HUES48 (cell line): ENCODE measurements around the gene FGF11.
"Not testable (repeated sequence)": the region's sequence is repeated elsewhere in the genome, so short reads cannot be mapped to it uniquely, and the experiment has no call there.

ENCODE experiments used
- H3K27ac ChIP-seq: one replicate; pipeline ENCODE4 v1.7.0; 2013; ENCODE audit warnings: low read depth, low read length, inconsistent platforms
- H3K27me3 ChIP-seq: 2 replicates; pipeline ENCODE4 v1.6.1; 2013; ENCODE audit warnings: mild to moderate bottlenecking, low read length; ENCODE audit not compliant: control insufficient read depth, insufficient read depth
- H3K36me3 ChIP-seq: 2 replicates; pipeline ENCODE4 v1.6.1; 2013; ENCODE audit warnings: low read length; ENCODE audit not compliant: control insufficient read depth, insufficient read depth
- H3K4me1 ChIP-seq: 2 replicates; pipeline ENCODE4 v1.6.1; 2013; ENCODE audit warnings: mild to moderate bottlenecking, low read length; ENCODE audit not compliant: control insufficient read depth, insufficient read depth
- H3K4me3 ChIP-seq: 2 replicates; pipeline ENCODE4 v1.5.1; 2013; ENCODE audit warnings: mild to moderate bottlenecking, low read depth, low read length
- H3K9ac ChIP-seq: 2 replicates; pipeline ENCODE4 v1.6.1; 2013; ENCODE audit warnings: mild to moderate bottlenecking, low read depth, low read length, moderate library complexity
- H3K9me3 ChIP-seq: 2 replicates; pipeline ENCODE4 v1.6.1; 2013; ENCODE audit warnings: low read length; ENCODE audit not compliant: control insufficient read depth, insufficient read depth

FGF11 gene

DNA sequence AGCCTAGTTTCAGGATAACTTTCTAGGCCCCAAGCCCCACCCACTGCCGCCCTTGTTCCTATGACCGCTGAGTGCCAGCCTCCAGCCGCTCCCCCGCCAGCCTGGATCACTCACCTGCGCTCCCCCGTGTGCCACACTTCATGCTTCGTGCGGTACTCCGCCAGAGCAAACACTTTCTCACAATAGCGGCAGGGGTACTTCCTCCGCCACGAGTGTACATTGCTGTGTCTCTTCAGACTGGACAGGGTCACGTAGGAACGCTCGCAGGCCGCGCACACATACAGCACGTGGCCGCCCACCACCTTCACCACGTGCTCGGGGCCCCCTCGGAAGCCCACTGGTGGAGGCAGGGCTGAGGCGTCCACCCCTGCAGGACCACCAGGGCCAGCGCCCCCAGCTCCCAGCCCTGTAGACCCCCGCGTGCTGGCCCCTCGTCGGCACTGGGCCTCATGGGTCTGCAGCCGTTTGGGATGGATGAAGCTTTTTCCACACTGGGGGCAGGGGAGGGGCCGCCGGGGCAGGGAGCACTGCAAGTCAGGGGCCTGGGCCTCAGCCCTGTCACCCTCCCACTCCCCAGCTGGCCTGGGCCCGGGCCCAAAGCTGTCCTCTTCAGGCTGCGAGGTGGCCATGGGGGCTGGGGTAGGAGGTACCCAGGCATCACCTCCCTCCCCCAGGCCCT lies 26.4 kb downstream of the FGF11 start:
- no peak overlapping the region for H3K9ac ChIP-seq
- H3K4me1 ChIP-seq = peaks cover 9% of the 10 kb centered on the region; the same call in 1 of the 2 replicates
- no peak overlapping the region for H3K4me3 ChIP-seq
- H3K27me3 ChIP-seq = no peaks in the 10 kb centered on the region
- no peak overlapping the region for H3K27ac ChIP-seq
- peaks cover 14% of the 10 kb centered on the region for H3K36me3 ChIP-seq
- no peaks in the 10 kb centered on the region for H3K9me3 ChIP-seq

DNA sequence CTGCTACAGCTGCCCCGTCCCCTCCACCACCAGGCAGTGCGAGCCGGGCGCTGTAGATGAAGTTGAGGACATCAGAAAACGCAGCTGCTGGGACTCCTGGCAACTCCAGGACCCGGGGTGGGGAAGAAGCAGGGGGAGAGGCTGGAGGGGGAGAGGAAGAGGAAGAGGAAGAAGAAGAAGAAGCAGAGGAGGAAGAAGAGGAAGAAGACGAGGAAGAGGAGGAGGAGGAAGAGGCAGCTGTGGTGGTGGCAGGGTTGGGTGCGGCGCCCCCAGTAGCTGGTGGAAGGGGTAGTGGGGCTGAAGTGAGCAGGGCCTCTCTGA lies 27.0 kb downstream of the FGF11 start:
- no peaks in the 10 kb centered on the region for H3K27me3 ChIP-seq
- H3K9me3 ChIP-seq = no peaks in the 10 kb centered on the region
- H3K4me3 ChIP-seq = no peak overlapping the region
- H3K4me1 ChIP-seq = peaks cover 6% of the 10 kb centered on the region; the same call in 1 of the 2 replicates
- no peak overlapping the region for H3K27ac ChIP-seq
- H3K36me3 ChIP-seq = peaks cover 14% of the 10 kb centered on the region
- H3K9ac ChIP-seq = no peak overlapping the region

DNA sequence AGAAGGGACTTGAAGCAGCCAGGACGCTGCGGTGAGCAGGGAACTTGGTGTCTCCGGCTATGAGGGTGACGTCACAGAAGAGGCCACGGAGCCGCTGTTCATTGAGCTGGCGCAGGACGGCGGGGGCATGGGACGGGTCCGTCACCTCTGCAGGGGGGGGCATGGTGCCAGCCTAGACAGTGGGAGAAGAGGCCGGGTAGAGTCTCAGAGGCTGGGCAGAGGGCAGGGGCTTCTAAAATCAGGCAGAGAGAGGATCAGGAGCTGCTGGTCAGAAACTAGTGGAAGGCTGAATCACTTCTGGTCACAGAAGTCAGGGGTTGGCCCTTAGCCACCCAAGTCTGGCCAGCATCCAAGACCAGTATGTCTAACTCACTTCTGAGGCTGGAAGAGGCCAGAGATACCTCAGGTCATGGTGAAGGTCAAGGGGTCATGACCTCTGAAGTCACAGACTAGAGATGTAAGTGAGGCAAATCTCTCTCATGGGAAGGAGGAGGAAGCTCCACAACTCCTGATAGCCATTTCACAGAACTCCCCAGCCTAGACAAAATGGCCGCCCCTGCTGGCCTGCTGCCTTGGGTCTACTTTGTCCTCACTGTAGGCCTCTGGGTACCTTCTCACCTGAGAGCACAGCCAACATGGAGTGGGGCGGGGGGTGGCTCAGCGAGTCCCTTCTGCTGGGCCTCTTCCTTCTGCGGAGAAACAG lies 27.5 kb downstream of the FGF11 start:
- Histone ChIP-seq H3K27ac (no peak overlapping the region), H3K9ac (no peak overlapping the region)

DNA sequence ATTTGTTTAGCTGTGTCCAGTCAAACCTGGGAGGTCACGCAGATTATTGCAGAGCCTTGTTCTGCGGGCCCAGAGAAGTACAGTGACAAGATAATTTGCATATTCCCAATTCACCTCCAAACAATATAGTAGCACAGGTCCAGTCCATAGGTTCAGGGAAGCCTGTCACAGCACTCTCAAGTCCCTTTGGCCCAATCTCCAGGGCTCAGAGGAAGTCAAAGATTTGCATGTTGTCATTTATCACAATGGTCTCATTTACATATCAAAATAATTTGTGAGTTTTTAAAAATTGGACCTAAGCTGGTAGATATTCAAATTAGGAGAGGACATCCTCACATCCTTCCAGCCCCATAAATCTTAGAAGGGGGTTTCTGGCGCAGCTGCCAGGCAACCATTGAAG lies 28.2 kb downstream of the FGF11 start:
- Histone ChIP-seq H3K27ac (no peak overlapping the region), H3K36me3 (peaks cover 14% of the 10 kb centered on the region), H3K9ac (no peak overlapping the region), H3K4me1 (no peaks in the 10 kb centered on the region), H3K27me3 (no peaks in the 10 kb centered on the region), H3K9me3 (no peaks in the 10 kb centered on the region), H3K4me3 (no peak overlapping the region)

More for the DNA sequence above, 27.5 kb downstream of the FGF11 start:
- no peaks in the 10 kb centered on the region for H3K9me3 ChIP-seq
- 0 out of 2 replicates have a peak, but pooled peaks cover under 1% of the 10 kb centered on the region for H3K4me1 ChIP-seq
- H3K4me3 ChIP-seq = no peak overlapping the region
- H3K27me3 ChIP-seq = no peaks in the 10 kb centered on the region
- peaks cover 14% of the 10 kb centered on the region for H3K36me3 ChIP-seq

DNA sequence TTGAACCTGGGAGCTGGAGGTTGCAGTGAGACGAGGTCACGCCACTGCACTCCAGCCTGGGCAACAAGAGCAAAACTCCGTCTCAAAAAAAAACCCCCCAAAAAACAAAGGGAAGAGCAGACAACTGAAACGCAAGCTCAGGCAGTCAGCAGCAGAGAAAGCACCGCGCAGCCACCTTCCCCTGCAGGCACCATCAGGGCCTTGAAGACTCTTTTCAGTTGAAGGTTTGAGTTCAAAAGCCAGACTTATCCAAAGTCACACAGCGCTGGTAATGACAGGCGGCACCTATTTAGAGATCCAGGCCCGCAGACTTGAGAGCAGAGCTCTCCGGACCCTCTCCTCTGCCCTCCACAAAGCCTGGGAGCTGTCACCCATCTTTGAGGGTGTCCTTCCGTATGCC lies 29.0 kb downstream of the FGF11 start:
- Histone ChIP-seq H3K9me3 (no peaks in the 10 kb centered on the region), H3K9ac (no peak overlapping the region), H3K27ac (no peak overlapping the region), H3K27me3 (no peaks in the 10 kb centered on the region), H3K36me3 (peaks cover 12% of the 10 kb centered on the region; the same call in 1 of the 2 replicates), H3K4me3 (no peak overlapping the region), H3K4me1 (no peaks in the 10 kb centered on the region)

DNA sequence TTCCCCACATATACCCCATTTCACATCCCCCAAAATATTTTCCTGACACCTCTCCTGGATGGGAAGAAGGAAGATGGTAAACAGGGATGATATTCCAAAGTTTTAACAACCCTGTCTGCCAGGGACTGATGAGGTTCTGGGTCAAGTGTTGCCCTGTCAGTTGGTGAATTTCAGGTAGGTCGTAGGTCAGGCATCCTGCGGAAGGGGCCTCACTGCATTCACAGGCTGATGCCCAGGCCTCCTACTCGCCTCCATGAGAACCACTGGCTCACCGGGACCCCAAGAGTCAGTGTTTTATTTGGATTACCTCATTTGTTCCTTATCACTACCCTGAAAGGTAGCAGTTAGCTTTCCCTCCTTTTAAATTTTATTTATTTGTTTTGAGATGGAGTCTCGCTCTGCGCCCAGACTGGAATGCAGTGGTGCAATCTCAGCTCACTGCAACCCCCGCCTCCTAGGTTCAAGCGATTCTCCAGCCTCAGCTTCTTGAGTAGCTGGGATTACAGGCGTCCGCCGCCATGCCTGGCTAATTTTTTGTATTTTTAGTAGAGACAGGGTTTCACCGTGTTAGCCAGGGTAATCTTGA lies 29.6 kb downstream of the FGF11 start:
- Histone ChIP-seq H3K9ac (no peak overlapping the region), H3K4me3 (no peak overlapping the region), H3K27me3 (no peaks in the 10 kb centered on the region), H3K36me3 (peaks cover 6% of the 10 kb centered on the region; the same call in 1 of the 2 replicates), H3K9me3 (no peaks in the 10 kb centered on the region), H3K4me1 (no peaks in the 10 kb centered on the region), H3K27ac (no peak overlapping the region)

DNA sequence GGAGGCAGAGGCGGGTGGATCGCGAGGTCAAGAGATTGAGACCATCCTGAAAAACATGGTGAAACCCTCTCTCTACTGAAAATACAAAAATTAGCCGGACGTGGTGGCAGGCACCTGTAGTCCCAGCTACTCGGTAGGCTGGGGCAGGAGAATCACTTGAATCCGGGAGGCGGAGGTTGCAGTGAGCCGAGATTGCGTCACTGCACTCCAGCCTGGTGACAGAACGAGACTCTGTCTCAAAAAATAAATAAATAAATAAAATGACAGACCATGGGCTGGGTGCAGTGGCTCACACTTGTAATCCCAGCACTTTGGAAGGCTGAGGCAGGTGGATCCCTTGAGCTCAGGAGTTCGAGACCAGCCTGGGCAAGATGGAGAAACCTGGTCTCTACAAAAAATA lies 30.5 kb downstream of the FGF11 start:
- not testable (repeated sequence) for H3K9me3 ChIP-seq, H3K36me3 ChIP-seq, H3K27me3 ChIP-seq, H3K4me1 ChIP-seq, H3K9ac ChIP-seq, H3K27ac ChIP-seq, H3K4me3 ChIP-seq

DNA sequence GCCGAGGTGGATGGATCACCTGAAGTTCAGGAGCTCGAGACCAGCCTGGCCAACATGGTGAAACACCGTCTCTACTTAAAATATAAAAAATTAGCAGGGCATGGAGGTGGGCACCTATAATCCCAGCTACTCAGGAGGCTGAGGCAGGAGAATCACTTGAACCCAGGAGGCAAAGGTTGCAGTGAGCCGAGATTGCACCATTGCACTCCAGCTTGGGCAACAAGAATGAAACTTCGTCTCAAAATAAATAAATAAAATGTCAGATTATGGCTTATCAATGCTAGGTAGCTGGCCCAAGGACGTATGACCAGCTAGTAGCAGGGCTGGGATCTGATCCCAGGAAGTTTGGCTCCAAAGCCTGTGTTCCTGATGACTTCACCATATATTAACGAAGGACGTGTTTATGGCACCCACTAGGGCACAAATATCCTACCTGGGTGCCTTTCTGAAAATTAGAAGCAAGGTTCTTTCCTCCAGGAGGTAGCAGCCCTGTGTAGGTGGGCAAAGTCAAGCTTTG lies 31.2 kb downstream of the FGF11 start:
- not testable (repeated sequence) for H3K27me3 ChIP-seq, H3K9me3 ChIP-seq, H3K9ac ChIP-seq, H3K36me3 ChIP-seq, H3K4me1 ChIP-seq, H3K27ac ChIP-seq, H3K4me3 ChIP-seq

DNA sequence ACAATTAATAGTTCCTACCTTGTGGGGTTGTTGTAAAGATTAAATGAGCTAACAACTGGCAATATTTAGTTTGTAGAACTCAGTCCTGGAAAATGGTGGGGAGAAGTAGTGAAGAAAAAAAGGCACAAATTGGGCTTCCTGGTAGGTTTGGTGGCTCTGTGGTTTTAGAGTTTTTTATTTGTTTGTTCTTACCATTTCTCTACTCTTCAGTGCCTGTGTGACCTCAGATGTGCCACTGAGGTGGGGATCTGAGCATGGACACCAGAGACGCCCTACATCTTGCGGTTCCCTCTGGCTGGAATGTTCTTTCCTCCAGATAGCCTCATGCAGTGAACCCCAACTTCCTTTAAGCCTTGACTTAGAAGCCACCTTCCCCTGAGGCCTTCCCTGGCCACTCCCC lies 32.4 kb downstream of the FGF11 start:
- H3K36me3 ChIP-seq = 0 out of 2 replicates have a peak, but pooled peaks cover 4% of the 10 kb centered on the region
- no peaks in the 10 kb centered on the region for H3K9me3 ChIP-seq
- no peaks in the 10 kb centered on the region for H3K27me3 ChIP-seq
- H3K27ac ChIP-seq = no peak overlapping the region
- no peak overlapping the region for H3K4me3 ChIP-seq
- no peaks in the 10 kb centered on the region for H3K4me1 ChIP-seq
- no peak overlapping the region for H3K9ac ChIP-seq

DNA sequence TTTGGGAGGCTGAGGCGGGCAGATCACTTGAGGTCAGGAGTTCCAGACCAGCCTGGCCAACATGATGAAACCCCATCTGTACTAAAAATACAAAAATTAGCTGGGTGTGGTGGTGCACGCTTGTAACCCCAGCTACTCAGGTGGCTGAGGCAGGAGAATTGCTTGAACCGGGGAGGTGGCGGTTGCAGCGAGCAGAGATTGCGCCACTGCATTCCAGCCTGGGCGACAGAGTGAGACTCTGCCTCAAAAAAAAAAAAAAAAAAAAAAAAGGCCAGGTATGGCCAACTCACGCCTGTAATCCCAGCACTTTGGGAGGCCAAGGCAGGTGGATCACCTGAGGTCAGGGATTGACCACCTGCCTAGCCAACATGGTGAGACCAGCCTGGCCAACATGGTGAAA lies 35.5 kb downstream of the FGF11 start:
- not testable (repeated sequence) for H3K36me3 ChIP-seq, H3K9ac ChIP-seq, H3K9me3 ChIP-seq, H3K4me3 ChIP-seq, H3K27ac ChIP-seq, H3K27me3 ChIP-seq
- H3K4me1 ChIP-seq = peaks cover 15% of the 10 kb centered on the region

DNA sequence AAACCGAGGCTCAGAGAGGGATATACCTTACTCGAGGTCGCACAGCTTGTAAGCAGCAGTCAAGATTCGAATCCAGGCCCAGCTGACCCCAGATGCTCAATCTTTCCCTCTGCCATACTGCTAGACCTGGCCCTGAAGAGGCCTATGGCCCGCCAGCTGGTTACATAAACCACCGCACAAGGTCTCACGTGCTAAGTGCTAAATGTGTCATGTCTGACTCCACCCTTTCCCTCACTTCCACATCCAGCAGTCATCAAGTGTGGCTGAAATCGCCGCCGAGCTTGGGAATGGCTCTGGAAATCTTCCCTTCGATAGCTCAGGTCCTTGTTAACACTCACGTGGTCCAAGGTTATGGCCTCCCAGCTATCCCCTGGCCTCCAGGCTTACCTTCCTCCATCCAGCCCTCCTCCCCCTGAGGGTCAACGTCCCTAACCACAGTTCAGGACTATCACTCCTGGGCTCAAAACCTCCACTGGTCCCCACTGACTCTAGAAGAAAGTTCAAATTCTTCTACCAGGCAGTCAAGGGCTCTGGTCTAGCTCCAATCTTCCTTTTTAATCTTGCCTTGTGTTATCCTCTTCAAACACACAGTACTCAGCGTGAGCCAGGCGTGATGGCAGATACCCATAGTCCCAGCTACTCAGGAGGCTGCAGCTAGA lies 36.6 kb downstream of the FGF11 start:
- Histone ChIP-seq H3K27me3 (no peaks in the 10 kb centered on the region), H3K36me3 (no peaks in the 10 kb centered on the region), H3K4me1 (peaks cover 18% of the 10 kb centered on the region), H3K9ac (no peak overlapping the region), H3K9me3 (no peaks in the 10 kb centered on the region), H3K27ac (no peak overlapping the region), H3K4me3 (no peak overlapping the region)
